ENCODE data around the gene LGALS8.
"Not testable (repeated sequence)": the region's sequence is repeated elsewhere in the genome, so short reads cannot be mapped to it uniquely, and the experiment has no call there.

Gene LGALS8

DNA sequence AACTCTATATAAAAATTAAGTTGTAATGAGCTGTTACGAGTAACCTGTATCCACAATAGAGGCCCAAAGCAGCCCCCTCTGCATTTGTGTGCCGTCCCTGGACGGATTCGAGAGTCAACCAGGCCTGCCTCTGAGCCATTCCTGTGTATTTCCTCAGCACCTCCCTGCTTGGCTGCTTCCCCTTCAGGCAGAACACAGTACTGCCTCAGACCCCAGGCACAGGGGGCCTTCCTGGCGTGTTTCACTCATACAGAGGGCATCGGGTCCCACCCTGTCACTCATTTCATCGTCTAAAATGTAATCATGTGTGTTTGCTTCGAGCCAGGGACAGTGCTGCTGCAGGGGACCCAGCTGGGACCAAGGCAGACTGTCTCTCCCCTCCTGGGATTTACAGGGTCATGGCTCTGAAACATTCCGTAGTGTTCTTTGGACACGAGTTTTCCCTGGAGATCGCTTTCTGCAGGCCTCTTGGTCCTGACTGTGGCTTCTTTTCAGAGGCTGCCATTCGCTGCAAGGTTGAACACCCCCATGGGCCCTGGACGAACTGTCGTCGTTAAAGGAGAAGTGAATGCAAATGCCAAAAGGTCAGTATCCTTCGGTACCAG is 19.4 kb downstream of the LGALS8 start:
- no peak for DNase-seq

DNA sequence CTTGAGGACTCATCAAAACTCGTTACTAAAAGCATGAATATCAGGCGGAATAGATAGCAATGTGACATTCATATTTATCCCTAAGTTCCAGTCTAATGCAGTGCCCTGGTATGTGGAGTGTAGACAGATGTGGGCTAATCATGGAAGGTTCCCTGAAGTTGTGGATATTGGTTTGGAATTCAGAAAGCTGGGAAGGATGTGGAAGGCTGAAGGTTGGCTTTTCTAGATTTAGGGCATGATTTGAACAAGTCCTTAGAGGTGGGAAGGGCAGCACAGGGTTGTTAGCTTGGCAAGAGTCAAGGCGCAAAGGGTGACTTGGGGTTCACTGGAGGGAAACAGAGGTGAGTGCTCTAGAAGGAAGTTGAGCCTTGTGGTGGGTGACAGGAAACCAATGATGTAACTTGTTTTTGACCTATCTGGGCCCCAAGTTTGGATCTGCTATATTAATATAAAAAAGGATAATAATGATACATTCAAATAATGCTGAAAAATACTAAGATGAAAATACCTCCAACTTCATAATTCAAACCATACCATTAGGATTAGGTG is 21.9 kb downstream of the LGALS8 start:
- no peak for DNase-seq

DNA sequence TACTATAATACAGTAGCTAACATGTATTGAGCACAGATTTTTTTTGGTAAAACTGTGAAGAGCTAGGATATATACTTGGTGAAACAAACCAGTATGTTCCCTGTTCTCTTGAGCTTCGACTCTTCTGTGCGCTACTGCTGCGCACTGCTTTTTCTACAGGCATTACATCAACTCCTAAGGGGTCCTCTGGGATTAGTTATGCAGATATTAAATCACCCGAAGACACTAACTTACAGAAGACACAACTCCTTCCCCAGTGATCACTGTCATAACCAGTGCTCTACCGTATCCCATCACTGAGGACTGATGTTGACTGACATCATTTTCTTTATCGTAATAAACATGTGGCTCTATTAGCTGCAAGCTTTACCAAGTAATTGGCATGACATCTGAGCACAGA is 24.7 kb downstream of the LGALS8 start:
- no peak for DNase-seq

DNA sequence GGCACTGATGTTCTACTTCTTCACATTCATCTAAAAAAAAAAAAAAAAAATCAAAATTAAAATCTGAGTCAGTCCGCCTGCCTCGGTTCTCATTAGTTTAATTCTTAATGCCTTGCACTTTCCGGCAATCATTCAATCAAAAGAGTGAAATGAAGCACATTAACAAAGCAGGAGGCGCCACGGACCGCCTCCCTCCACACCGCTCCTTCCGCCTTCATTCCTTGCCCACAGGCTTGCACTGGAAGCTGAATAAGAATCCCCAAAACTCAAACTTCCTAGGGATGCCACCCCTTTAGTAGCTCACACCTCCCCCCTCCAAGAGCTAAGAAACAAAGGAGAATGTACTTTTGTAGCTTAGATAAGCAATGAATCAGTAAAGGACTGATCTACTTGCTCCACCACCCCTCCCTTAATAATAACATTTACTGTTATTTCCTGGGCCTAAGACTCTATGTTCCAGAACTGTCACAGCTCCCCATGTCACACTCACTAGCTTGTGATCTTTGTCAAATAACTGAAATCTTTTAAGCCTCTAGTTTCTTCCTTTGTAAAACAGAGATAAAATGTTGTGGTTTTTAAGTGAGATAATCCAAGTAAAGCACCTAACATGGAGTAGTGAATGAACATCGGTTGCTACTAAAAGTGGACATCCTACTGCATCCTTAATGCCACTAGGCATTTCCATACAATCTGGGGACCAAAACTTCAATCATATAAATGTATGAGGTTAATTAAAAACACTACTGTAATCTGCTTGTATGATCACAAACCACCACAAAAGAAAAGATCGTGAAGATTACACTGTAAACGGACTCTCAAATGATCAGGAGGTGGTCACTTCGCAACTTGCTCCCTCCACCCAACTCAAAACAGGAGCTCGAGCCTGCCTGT is 27.4 kb downstream of the LGALS8 start:
- DNase-seq, result no peak

DNA sequence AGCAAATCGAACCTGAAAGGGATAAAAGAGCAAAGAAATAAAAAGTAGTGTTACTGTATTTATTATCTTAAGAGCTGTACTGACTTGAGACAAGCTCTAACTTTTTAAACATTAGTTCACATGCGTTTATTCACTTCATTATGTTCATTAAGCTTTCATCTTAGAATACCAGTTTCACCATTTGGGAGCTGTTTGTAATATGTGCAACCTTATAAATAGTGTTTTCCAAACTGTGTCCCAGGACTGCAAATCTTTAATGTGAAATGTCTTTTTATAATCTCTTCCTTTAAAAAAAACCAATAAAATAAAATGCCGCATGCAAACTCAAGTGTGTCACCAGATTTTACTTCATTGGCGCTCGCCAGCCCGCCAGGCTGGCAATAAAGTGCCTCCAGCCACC is 28.3 kb downstream of the LGALS8 start:
- no peak for DNase-seq

DNA sequence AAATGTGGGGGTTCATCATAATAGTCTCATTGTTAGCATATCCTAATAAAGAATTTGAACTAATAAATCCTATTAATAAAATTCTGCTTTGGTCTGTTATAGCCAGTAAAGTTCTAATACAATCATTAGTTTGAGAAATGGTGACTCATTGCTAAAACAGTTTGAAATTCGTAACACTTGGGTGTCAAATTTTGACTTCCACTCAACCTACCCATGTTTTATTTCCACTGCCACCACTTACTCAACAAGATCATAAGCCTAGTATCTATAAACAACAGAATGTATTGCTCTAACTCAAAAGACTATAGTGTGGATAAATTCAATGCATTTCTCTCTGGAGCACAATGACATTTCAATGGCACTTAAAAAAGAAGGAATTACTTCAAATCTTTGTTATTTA is 29.1 kb downstream of the LGALS8 start:
- DNase-seq, result no peak

DNA sequence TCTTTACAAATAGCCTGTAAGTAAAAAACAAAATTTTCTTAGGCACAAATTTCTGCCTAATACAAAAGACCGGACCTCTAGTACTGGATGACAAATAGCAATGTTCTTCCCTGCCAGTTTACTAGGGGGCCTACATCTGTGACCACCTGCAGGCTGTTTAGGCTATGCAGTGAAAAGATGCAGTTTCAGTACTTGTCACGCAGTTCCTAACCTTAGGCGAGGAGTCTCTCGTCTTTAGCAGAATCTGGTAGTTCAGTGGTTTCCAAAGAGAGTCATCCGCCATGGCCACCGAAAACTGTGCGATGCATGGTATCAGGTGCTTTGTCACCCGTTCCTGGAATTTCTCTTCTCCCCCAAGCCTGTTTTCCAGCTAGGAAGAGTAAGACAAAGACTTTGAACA is 29.6 kb downstream of the LGALS8 start:
- no peak for DNase-seq

DNA sequence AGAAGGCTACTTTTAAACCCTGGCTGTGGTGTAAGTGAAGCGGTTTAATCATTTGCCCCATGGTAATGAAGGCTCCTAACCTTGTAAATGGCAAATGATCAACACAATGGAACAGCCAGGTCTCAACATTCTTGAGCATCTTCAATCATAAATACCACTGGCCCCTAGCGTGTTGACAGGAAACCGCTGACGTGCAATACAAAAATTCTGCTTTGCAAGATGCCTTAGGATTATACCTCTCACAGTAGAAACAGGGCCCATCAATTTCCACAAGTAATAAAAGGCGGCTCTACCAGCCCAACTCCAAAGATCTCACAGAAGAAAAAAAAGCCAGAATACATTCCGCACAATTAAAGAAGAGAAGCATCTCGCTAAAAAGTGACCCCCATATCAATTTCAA is 32.8 kb downstream of the LGALS8 start:
- DNase-seq, result no peak

DNA sequence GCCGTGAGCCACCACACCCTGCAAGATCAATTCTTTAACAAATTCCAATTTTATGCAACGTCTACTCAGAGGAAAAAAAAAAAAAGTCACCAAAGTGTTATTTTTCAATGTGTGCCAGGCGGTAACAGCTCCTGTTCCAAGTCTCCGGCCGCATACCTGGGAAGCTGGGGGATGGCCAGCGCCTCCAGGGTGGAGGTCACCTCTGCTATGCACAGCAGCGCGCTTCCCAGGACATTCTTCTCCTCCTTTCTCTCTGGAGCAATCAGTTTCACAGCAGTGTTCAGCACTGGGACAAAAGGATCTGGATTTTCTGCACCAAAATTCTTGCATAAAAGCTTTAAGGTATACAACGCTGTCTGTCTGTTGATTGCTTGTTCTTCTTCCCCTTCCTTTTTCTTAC is 34.3 kb downstream of the LGALS8 start:
- DNase-seq, result no peak

DNA sequence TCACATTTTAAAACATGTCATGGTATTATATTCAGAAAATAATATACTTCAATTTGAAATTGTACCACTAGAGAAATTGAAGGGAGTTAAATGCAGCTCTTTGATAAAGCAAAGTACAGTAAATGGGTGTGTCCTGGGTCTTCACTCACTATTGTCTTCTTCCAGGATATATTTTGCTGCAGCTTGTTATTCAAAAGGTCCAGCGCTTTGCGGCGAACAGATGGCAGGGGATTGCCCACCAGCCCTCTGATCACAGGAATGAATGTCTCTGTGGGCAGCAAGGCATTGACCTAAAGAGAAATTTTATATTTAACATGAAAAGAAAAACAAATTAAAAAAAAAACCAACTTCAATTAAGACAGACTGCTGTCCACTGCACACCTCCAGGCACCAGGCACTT is 35.1 kb downstream of the LGALS8 start:
- no peak for DNase-seq

DNA sequence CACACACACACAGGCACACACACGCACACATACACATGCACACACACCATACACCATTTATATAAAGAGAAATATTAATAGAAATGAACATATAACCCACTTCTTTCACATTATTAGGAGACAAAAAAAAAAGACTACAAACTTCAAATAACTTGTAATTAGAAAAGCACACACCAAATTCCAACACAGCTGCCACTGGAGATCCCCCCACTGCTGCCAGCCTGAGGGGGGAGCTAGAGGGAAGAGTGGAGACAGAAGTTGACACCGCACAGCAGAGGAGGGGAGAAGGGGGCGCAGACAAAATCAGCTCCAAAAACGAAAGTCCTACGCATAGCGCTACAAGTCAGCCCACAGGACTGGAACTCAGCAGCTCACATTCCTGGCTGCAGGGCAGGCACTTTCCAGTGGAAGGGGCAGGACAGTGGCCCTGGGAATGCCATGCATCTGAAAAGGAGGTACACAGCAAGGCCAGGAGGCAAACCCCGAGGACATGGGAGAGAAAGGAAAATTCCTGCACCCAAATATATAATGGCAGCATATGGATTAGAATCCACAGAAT is 36.5 kb downstream of the LGALS8 start:
- DNase-seq, result no peak

DNA sequence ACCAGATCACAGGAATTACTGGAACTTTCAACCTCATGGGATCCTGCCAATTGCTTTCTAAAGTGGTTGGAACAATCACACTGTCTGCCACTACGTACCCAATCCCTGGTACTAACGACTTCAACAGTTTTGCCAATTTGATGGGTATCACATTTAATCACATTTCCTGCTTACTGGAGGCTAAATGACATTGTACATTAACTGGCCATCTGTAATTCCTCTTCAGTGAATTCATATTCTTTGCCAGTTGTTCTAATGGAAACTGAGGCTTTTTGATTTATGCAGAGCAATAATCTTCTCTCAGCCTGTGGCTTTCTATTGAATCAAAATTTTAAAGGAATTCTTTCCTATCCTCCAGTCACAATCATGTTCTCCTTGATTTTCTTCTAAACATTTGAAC is 38.2 kb downstream of the LGALS8 start:
- DNase-seq, result no peak

DNA sequence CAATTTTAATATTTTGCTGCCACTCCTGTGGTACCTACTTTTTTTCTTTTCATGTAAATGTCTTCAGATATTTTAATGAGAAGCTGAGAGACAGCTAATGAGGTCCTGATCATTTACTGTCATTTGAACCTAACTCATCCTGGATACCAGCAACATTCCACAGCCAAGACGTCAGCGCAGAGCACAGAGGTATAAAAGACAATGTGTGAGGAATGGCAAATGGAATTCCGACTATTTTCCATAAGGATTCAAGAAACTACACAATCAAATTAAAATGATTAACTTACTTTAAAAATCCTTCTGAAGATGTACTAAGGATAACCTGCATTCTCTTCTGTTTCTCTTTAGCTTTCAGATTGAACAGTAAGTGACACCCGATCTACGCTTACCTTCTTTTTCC is 41.7 kb downstream of the LGALS8 start:
- DNase-seq, result no peak

DNA sequence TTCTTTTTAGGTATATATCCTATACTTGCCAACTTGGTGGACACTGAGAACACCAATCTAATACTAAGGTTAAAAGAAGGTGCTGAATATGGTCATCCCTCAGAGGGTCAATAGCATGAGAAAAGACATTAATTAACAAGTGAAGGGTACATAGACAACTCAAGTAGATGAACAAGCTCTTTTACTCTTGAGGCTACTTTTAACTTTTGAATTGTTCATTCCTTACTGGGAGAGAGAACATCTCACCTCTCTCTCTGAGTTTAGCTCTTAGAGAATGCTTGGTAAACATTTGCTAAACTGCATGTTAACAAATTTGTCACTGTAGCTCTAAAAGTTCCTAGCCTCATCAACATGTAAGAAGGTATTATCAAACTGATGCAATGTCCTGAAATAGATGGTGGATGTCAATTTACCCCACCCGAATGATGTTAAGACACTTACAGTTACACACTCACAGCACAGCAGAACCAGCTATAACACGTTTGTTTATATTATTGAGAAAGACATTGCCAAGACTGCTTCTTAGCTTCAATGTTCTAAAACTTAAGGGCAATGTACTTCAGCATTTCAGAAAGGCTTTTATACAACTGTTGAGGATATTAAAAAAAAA is 44.6 kb downstream of the LGALS8 start:
- DNase-seq, result no peak

DNA sequence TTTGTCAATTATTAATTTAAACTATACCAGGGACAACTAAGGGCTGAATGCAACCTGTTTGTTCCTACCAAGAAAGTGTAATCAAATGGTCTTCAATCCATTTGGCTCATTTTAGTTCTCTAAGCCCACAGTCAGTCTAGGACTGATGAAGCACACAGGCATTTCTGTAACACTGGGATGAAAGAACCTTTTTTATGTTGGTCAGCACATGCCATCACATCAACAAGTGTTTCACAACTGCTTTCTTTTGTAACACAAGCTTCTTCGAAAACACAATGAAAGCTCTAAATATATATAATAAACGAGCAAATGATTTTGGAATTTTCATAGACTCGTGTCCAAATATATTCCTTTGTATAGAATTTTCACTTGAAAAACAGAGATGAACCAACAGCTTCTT is 51.7 kb downstream of the LGALS8 start:
- no peak for DNase-seq

DNA sequence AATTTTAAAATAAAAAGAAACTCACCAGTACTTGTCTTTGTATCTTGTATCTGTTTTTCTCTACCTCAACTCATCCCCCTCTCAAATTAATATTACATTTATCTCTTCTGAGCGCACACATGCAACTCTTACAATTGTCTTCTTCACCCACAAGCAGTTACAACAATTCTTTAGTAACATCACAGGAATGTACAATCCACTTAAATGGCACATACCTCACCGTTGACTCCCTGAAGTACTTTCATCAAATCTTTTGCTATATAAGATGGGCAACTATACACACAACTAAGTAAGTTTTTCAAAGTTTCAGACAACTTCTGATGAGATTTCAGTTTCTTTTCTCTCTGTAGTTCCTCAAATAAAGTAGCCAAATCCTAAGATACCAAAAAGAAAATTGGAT is 52.2 kb downstream of the LGALS8 start:
- DNase-seq, result no peak

DNA sequence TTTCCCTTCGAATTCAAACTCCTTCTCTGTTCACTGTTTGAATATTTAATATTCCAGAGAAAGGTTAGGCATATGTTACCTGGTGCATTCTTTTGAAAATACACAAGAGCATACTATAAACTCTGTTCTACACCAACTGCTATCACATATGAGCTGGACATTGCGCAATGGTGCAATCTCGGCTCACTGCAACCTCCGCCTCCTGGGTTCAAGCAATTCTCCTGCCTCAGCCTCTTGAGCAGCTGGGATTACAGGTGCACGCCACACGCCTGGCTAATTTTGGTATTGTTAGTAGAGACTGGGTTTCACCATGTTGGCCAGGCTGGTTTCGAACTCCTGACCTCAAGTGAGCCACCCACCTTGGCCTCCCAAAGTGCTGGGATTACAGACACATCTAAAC is 53.3 kb downstream of the LGALS8 start:
- DNase-seq, result not testable (repeated sequence)

DNA sequence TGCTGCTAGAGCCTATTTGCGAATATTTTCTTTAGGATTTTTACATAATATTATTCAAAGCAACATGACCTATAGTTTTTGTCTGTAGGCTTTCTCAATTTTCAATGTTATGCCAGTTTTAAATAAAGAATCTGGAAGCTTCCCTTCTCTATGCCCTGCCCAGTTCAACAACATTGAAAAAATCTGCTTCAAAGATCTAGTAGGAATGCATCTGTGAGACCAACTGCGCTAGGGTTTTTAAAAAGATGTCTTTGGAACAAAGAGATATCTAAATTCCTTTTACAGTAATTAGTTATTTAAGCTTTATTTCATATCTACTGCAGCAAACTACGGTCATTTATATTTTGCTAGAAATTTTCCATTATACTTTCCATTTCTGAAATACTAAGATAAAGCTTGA is 54.9 kb downstream of the LGALS8 start:
- DNase-seq, result no peak

DNA sequence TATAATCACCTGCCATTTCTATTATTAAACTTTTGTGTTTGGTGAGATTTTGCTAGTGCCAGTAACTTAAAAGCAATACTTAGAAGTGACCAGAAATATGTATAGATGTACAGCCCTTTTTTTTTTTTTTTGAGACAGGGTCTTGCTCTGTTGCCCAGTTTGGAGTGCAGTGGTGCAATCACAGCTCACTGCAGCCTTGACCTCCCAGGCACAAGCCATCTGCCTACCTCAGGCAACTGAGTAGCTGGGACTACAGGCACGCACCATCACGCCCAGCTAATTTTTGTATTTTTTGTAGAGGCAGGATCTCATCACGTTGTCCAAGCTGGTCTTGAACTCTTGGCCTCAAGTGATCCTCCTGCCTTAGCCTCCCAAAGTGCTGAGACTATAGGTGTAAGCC is 56.6 kb downstream of the LGALS8 start:
- DNase-seq, result not testable (repeated sequence)

DNA sequence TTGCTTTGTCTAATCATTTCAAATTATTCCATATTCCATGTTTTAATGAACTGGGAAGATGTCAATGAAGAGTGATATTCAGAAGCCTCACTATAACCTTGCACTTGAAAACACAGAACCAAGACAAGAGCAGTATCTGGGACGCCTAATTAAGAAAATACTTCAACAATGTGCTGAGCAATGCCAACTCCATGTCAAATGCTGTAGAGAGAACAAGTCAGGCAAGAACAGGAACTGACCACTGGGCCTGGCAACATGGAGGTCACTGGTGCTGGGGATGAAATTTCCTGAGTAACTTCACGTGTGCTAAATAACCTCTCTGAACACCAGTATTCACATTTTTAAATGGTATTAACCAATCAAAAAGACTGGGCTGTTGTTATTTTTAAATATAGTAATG is 57.7 kb downstream of the LGALS8 start:
- no peak for DNase-seq

DNA sequence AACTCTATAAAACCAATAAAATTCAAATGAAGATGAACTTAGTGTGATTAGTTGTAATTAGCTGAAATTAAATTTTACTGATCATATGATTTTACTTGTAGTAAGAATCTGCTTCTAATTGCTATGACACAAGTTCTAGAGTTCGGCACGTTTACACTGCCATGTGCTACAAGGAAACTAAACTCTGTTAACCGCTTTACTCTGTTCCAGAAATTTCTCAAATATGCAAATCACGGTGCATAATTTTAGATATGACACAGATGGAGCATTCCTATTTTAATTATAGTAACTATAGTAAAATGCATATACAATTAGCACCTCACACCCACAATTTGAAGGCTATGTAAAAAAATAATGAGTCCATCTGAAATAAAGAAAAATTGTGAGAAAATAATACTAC is 65.7 kb downstream of the LGALS8 start:
- DNase-seq, result no peak

DNA sequence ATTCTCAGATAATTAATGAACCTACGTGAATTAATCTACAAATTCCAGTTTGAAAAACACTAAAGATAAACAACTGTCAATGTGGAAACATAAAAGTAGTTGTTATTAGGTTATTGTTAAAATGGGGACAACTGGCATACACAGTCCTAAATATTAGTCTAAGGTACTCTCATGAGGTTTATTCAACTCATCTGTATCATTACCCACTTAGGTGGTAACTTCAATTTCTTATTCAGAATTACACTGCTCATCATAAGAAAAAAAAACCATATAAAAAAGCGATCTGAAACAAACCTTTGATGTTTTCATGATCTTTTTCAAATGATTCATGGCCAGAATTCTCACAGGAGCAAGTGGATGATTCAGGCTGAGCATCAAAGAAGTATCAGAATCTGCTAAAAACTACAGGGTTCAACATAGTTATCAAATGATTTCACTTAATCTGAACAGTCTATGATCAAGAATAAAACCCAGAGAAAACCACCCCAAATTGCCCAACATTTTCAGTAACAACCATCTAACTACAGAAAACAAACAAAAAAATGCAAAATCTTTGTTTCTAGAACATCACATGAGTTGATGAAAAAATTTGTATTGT is 66.9 kb downstream of the LGALS8 start:
- no peak for DNase-seq

DNA sequence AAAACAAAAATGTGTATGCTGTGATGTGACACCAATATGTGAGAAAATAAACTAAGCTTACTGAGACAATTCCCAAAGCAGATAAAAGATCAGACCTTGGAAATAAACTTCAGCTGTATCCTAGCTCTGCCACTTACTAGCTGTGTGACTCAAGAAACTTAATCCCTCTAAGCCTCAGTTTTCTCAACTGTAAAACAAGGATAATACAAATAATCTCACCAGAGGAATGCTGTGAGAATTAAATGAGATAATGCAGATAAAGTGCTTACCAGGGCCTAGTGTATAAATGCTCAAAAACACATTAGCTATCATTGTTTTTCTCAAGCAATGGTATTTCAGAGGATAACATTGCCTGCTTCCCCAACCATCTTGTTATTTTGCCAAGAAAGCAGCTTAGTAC is 78.4 kb downstream of the LGALS8 start:
- DNase-seq, result no peak

Measured in cortex of kidney (tissue), 1 donor.